Measurements from ENCODE around the gene TAOK2.
"Not testable (repeated sequence)": the region's sequence is repeated elsewhere in the genome, so short reads cannot be mapped to it uniquely, and the experiment has no call there.

The TAOK2 gene

GRCh38 chr16:29973384-29974246 is at the start of gene TAOK2:
TAOK2 (plus strand) TSS chr16:29973868; CDS start chr16:29977773, 3,905 bp downstream.
- peak; percentile 97 for DNase-seq (ENCODE audit: low read depth)

- no peak for DNase-seq (ENCODE audit: low read depth)
Measured at GRCh38 chr16:29925105-29925756, 48.4 kb upstream of the TAOK2 start.

GRCh38 chr16:29925781-29926710 is 47.6 kb upstream of the TAOK2 start, which contains the start of gene KCTD13:
KCTD13 (minus strand) TSS chr16:29926226; CDS start chr16:29926033, 193 bp downstream.
- DNase-seq (ENCODE audit: low read depth): peak; percentile 47

GRCh38 chr16:29926711-29927052 is 47.0 kb upstream of the TAOK2 start:
- no peak for DNase-seq (ENCODE audit: low read depth)

GRCh38 chr16:29927070-29927905 is 46.4 kb upstream of the TAOK2 start:
- no peak for DNase-seq (ENCODE audit: low read depth)

- not testable (repeated sequence) for DNase-seq (ENCODE audit: low read depth)
Measured at GRCh38 chr16:29931750-29932149, 41.9 kb upstream of the TAOK2 start.

- DNase-seq (ENCODE audit: low read depth): no peak
Measured at GRCh38 chr16:29940656-29941055, 33.0 kb upstream of the TAOK2 start.

- peak; percentile 98 for DNase-seq (ENCODE audit: low read depth)
Measured at GRCh38 chr16:29943846-29944799, 29.5 kb upstream of the TAOK2 start.

- DNase-seq (ENCODE audit: low read depth): no peak
Measured at GRCh38 chr16:29947897-29948296, 25.8 kb upstream of the TAOK2 start.

GRCh38 chr16:29950806-29951461 is 22.7 kb upstream of the TAOK2 start:
- no peak for DNase-seq (ENCODE audit: low read depth)

- no peak for DNase-seq (ENCODE audit: low read depth)
Measured at GRCh38 chr16:29951625-29952365, 21.9 kb upstream of the TAOK2 start.

GRCh38 chr16:29958756-29959155 is 14.9 kb upstream of the TAOK2 start:
- DNase-seq (ENCODE audit: low read depth): no peak

- DNase-seq (ENCODE audit: low read depth): no peak
Measured at GRCh38 chr16:29959293-29959692, 14.4 kb upstream of the TAOK2 start.

GRCh38 chr16:29959821-29960220 is 13.8 kb upstream of the TAOK2 start:
- not testable (repeated sequence) for DNase-seq (ENCODE audit: low read depth)

GRCh38 chr16:29961127-29961478 is 12.6 kb upstream of the TAOK2 start:
- no peak for DNase-seq (ENCODE audit: low read depth)

GRCh38 chr16:29961479-29962343 is 12.0 kb upstream of the TAOK2 start, which contains the start of gene TMEM219:
TMEM219 (plus strand) TSS chr16:29962079; CDS start chr16:29963144, 1,065 bp downstream.
- peak; percentile 75 for DNase-seq (ENCODE audit: low read depth)

GRCh38 chr16:29962344-29962994 is 11.2 kb upstream of the TAOK2 start:
- peak; percentile 15 for DNase-seq (ENCODE audit: low read depth)
